K562 (cell line): Measurements from ENCODE around the gene HDHD3. TPM values are rescaled to one million over a fixed set of nuclear protein-coding genes. Genes with fewer than 3 reads are reported as not detected.
A peak's percentile ranks its signal among the peaks of the same experiment; 100 is the strongest.

Source experiments
- ATF7 ChIP-seq: fragments of 450-650 bp; IDR thresholded peaks from 2 replicates; pipeline ENCODE4 v1.7.1; 2014; ENCODE audit warnings: mild to moderate bottlenecking, moderate library complexity
- EP400 ChIP-seq: fragments of 450-650 bp; IDR thresholded peaks from 2 replicates; pipeline ENCODE4 v1.6.1; 2017; ENCODE audit warnings: antibody characterized with exemption, mild to moderate bottlenecking, moderate library complexity
- HDAC3 ChIP-seq: fragments of 450-650 bp; IDR thresholded peaks from 2 replicates; pipeline ENCODE4 v1.6.1; 2018; ENCODE audit warnings: borderline replicate concordance, mild to moderate bottlenecking, moderate library complexity; ENCODE audit not compliant: partially characterized antibody
- HMG20B ChIP-seq: fragments of 250-450 bp; sonication (Bioruptor Pico); IDR thresholded peaks from 2 replicates; pipeline ENCODE4 v1.5.0; 2021; ENCODE audit warnings: mild to moderate bottlenecking
- MYBL2 ChIP-seq, 2 experiments: fragments of 450-650 bp in 1 of 2; sonication (generic) in 1 of 2; formaldehyde crosslinking in 1 of 2; IDR thresholded peaks; 2 replicates each; pipeline versions ENCODE4 v1.6.1 to v1.8.1; 2017 to 2022; ENCODE audit warnings: borderline replicate concordance in 1 of 2, inconsistent platforms in 1 of 2, low read depth in 1 of 2, mild to moderate bottlenecking in 1 of 2, missing genetic modification reagents in 1 of 2, moderate library complexity in 1 of 2
- PATZ1 ChIP-seq: fragments of 250-450 bp; sonication (Bioruptor Pico); IDR thresholded peaks from 2 replicates; pipeline ENCODE4 v1.5.0; 2020; ENCODE audit warnings: mild to moderate bottlenecking, borderline replicate concordance
- POLR2H ChIP-seq: IDR thresholded peaks from 2 replicates; pipeline ENCODE4 v1.6.1; 2016; ENCODE audit warnings: missing genetic modification characterization, low read depth, mild to moderate bottlenecking, control low read depth, missing compliant biosample characterization, moderate library complexity
- POLR3A ChIP-seq: IDR thresholded peaks from 2 replicates; pipeline ENCODE4 v1.6.1; 2011; ENCODE audit warnings: borderline replicate concordance, mild to moderate bottlenecking, moderate library complexity; ENCODE audit not compliant: insufficient read length, insufficient read depth; ENCODE audit errors: extremely low read depth
- PTRF ChIP-seq: fragments of 450-650 bp; IDR thresholded peaks from 2 replicates; pipeline ENCODE4 v1.6.1; 2016; ENCODE audit warnings: mild to moderate bottlenecking, missing genetic modification characterization, missing compliant biosample characterization
- SAFB2 ChIP-seq: fragments of 200-400 bp; formaldehyde crosslinking; IDR thresholded peaks from 2 replicates; pipeline ENCODE4 v1.6.1; 2018; ENCODE audit warnings: borderline replicate concordance, low read length, low read depth, moderate library complexity; ENCODE audit not compliant: severe bottlenecking
- SIN3A ChIP-seq, 2 experiments: fragments of 150-350 bp in 1 of 2; IDR thresholded peaks; 2 replicates each; pipeline ENCODE4 v1.6.1; 2011 to 2016; ENCODE audit warnings: borderline replicate concordance in 2 of 2, low read depth in 2 of 2, low read length in 2 of 2, mild to moderate bottlenecking in 2 of 2, moderate library complexity in 2 of 2; ENCODE audit not compliant: control insufficient read depth in 1 of 2
- SMAD1 ChIP-seq: fragments of 150-350 bp; IDR thresholded peaks from 2 replicates; pipeline ENCODE4 v1.6.1; 2014; ENCODE audit warnings: low read length, low read depth; ENCODE audit not compliant: partially characterized antibody
- TAF9B ChIP-seq: fragments of 450-650 bp; IDR thresholded peaks from 2 replicates; pipeline ENCODE4 v1.6.1; 2018; ENCODE audit warnings: mild to moderate bottlenecking; ENCODE audit not compliant: partially characterized antibody
- TCF3 ChIP-seq: sonication (generic); formaldehyde crosslinking; IDR thresholded peaks from 2 replicates; pipeline ENCODE4 v1.4.0; 2020; ENCODE audit warnings: mild to moderate bottlenecking, missing genetic modification reagents
- WHSC1 ChIP-seq: IDR thresholded peaks from one replicate; pipeline ENCODE4 v1.6.1; 2012; ENCODE audit warnings: low read length, control low read depth, inconsistent platforms
- ZNF143 ChIP-seq: sonication (generic); formaldehyde crosslinking; IDR thresholded peaks from 2 replicates; pipeline ENCODE4 v1.9.0; 2022; ENCODE audit warnings: mild to moderate bottlenecking, missing genetic modification reagents
- ZNF507 ChIP-seq: conservative IDR thresholded peaks from 2 replicates; pipeline ENCODE4 v1.6.1; 2017; ENCODE audit warnings: missing genetic modification characterization, missing compliant biosample characterization
- polyA plus RNA-seq, 8 experiments: library from polyadenylated mRNA; depleted of rRNA in 4 of 8; stranded (reverse) in 5 of 8; unstranded in 3 of 8; fragments of >200 nt; fragmentation: Nextera tagmentation in 2 of 8; fragmentation: Illumina TruSeq in 1 of 8; extraction: Ambion mirVana in 2 of 8; extraction: Trizol in 1 of 8; gene quantifications; 2 replicates each; pipeline versions ENCODE4 v1.2.1 to v1.2.3, GENCODE V29; 2011 to 2014; ENCODE audit warnings: inconsistent platforms in 1 of 8, missing spikeins in 1 of 8
- total RNA-seq, 7 experiments: library from RNA; depleted of rRNA in 6 of 7; stranded (reverse); fragments of >200 nt in 6 of 7; fragmentation: Illumina TruSeq in 2 of 7; extraction: Trizol in 2 of 7; gene quantifications; 2 replicates each; pipeline versions ENCODE4 v1.2.1 to v1.2.3, GENCODE V29; 2011 to 2021; ENCODE audit warnings: low replicate concordance in 1 of 7
- TF ChIP-seq, protein P1 (sequence below): sonication (generic); formaldehyde crosslinking; IDR thresholded peaks from 2 replicates; pipeline ENCODE4 v1.8.1; 2023; ENCODE audit warnings: mild to moderate bottlenecking, missing genetic modification reagents
- TF ChIP-seq, protein P2 (sequence below): fragments of 250-450 bp; sonication (Bioruptor Pico); IDR thresholded peaks from 2 replicates; pipeline ENCODE4 v1.8.0; 2021; ENCODE audit warnings: borderline replicate concordance, mild to moderate bottlenecking, moderate library complexity; ENCODE audit not compliant: poor library complexity, severe bottlenecking
- TF ChIP-seq, protein P3 (sequence below): fragments of 450-650 bp; IDR thresholded peaks from 2 replicates; pipeline ENCODE4 v1.7.0; 2016; ENCODE audit warnings: borderline replicate concordance

HDHD3 gene
- total and polyA plus RNA-seq, 9 of the 15 experiments (the other 6 are each of a cell fraction or from before 2014, with no cell fraction given): 1.1 to 19.1 (median 10.9) TPM

GRCh38 chr9:113410207-113410864 is 33.5 kb upstream of the HDHD3 start, which contains the start of the genes C9orf43 and POLE3 (continued):
- TF ChIP-seq SAFB2 (no peak), SIN3A (IDR thresholded peaks at IDR 0.05; ENCODE audit: borderline replicate concordance in 2 of 2, control insufficient read depth in 1 of 2, low read depth in 2 of 2, low read length in 2 of 2) (peak; percentile 85 to 91; a peak in 2 of 4 replicates), WHSC1 (no peak), EP400 (peak; percentile 100), ATF7 (peak; percentile 84), MYBL2 (IDR thresholded peaks at IDR 0.05; ENCODE audit: low read depth) (peak; percentile 73), MYBL2 (CRISPR knock-in tag; IDR thresholded peaks at IDR 0.05; ENCODE audit: borderline replicate concordance) (no peak), ZNF143 (CRISPR knock-in tag) (peak; percentile 93), PATZ1 (CRISPR knock-in tag) (no peak), PTRF (tag) (no peak), HMG20B (CRISPR knock-in tag) (no peak), TAF9B (peak; percentile 40), SMAD1 (peak; percentile 62), HDAC3 (no peak), POLR3A (no peak), ZNF507 (tag) (no peak), TCF3 (CRISPR knock-in tag) (no peak; the same call in 1 of the 2 replicates), POLR2H (tag) (peak; percentile 94)
- TF ChIP-seq, protein P1, sequence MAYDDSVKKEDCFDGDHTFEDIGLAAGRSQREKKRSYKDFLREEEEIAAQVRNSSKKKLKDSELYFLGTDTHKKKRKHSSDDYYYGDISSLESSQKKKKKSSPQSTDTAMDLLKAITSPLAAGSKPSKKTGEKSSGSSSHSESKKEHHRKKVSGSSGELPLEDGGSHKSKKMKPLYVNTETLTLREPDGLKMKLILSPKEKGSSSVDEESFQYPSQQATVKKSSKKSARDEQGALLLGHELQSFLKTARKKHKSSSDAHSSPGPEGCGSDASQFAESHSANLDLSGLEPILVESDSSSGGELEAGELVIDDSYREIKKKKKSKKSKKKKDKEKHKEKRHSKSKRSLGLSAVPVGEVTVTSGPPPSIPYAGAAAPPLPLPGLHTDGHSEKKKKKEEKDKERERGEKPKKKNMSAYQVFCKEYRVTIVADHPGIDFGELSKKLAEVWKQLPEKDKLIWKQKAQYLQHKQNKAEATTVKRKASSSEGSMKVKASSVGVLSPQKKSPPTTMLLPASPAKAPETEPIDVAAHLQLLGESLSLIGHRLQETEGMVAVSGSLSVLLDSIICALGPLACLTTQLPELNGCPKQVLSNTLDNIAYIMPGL (CRISPR knock-in tag): no peak; the same call in 1 of the 2 replicates
- TF ChIP-seq, protein P2, sequence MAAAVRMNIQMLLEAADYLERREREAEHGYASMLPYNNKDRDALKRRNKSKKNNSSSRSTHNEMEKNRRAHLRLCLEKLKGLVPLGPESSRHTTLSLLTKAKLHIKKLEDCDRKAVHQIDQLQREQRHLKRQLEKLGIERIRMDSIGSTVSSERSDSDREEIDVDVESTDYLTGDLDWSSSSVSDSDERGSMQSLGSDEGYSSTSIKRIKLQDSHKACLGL: peak; percentile 69
- TF ChIP-seq, protein P3, sequence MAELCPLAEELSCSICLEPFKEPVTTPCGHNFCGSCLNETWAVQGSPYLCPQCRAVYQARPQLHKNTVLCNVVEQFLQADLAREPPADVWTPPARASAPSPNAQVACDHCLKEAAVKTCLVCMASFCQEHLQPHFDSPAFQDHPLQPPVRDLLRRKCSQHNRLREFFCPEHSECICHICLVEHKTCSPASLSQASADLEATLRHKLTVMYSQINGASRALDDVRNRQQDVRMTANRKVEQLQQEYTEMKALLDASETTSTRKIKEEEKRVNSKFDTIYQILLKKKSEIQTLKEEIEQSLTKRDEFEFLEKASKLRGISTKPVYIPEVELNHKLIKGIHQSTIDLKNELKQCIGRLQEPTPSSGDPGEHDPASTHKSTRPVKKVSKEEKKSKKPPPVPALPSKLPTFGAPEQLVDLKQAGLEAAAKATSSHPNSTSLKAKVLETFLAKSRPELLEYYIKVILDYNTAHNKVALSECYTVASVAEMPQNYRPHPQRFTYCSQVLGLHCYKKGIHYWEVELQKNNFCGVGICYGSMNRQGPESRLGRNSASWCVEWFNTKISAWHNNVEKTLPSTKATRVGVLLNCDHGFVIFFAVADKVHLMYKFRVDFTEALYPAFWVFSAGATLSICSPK: 0 out of 2 replicates have a peak, but pooled peaks have one; percentile 38
